SH-SY5Y (cell line): ENCODE data around the gene KIF25.

Source experiments
- GATA2 ChIP-seq: IDR thresholded peaks from 2 replicates; pipeline ENCODE4 v1.6.1; 2011; ENCODE audit warnings: mild to moderate bottlenecking, low read depth, low read length
- GATA3 ChIP-seq: IDR thresholded peaks from 2 replicates; pipeline ENCODE4 v1.6.1; 2011; ENCODE audit warnings: low read depth, mild to moderate bottlenecking, low read length, moderate library complexity

DNA sequence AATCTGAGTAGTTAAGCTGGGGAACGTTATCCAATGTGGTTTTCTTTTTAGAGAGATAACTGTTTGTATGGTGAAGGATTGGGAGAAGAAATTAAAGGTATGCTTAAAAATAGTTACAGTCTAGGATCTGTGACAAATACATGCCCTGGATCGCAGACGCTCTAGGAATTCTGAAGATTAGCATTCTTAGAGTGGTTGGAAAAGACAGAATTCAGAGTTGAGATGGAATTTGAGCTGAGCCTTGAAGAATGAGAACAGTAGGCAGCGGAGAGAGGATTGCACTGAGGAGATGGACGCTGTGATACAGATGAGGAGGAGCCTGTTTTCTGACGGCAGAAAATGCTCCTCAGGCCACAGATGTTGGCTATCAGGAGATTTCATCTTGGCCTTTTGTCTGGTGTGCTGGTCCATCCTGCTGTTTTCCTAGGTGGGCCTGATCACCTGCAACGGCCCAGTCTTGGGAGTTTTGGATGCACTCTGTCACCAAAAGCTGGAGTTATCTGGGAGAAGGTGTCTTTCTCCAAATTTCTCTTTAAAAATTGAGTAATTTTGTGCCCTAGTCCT lies 48.3 kb upstream of the KIF25 start:
- peak; percentile 64 for TF ChIP-seq GATA2
- TF ChIP-seq GATA3, result peak; percentile 59; the same call in 1 of the 2 replicates
